Measurements from ENCODE around the gene CCR6. TPM values are rescaled to one million over a fixed set of nuclear protein-coding genes. Genes with fewer than 3 reads are reported as not detected.
A peak's percentile ranks its signal among the peaks of the same experiment; 100 is the strongest.

CCR6 gene
- polyA plus RNA-seq, 1 donor = 5.9 TPM

DNA sequence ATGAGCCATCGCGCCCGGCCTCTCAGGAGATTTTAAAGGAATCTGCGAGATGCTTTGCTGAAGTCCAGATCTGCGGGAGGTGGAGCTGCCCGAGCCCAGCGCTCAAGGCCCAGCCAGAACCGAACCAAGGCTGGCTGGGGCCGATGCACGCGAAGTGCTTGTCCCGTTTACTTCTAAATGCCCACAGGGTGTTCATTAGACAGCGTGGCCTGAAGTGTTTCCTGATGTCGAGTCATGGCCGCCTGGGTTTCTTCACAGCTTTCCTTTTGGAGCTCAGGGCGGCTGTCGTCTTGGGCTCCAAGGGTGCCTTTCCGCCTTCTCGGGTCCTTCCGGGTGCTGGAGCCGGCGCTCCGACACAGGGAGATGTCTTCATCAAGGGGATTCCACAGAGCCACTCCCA, 25.1 kb upstream of the CCR6 start:
- no peak for DNase-seq
- H3K27ac ChIP-seq (ENCODE audit: low read length) = no peak overlapping the region
- H3K4me1 ChIP-seq (ENCODE audit: control insufficient read depth, insufficient read depth, low read length) = peaks cover 2% of the 10 kb centered on the region
- peaks cover 9% of the 10 kb centered on the region for H3K9me3 ChIP-seq (ENCODE audit: control insufficient read depth, low read depth, low read length)
- H3K27me3 ChIP-seq (ENCODE audit: control insufficient read depth, insufficient read depth, low read length) = no peaks in the 10 kb centered on the region
- no peaks in the 10 kb centered on the region for H3K36me3 ChIP-seq (ENCODE audit: control insufficient read depth, insufficient read depth, low read length)
- H3K4me3 ChIP-seq (ENCODE audit: low read length) = no peak overlapping the region
- no CpG with 5 or more reads among the region's 23 CpGs for WGBS (ENCODE audit: insufficient coverage, low lambda C conversion rate)

DNA sequence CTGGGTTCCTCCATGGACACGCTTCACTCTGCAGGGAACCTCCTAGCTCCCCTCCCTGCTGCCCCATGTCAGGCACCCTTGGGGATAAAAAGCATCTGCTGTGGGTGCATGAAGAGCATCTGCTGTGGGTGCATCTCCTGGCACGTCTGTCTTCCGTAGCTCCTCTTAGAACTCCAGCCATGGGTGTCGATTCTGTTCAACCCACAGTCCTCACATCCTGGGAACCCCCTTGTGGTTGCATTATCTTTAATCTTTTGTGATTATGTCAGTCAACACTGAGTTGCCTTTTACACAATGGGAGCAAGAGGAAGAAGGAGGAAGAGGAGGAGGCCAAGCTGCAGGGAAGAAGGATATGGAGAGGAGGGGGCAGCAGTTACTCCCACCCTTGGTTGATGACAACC, 24.1 kb upstream of the CCR6 start:
- Histone ChIP-seq H3K27me3 (ENCODE audit: control insufficient read depth, insufficient read depth, low read length) (no peaks in the 10 kb centered on the region), H3K9me3 (ENCODE audit: control insufficient read depth, low read depth, low read length) (peaks cover 7% of the 10 kb centered on the region), H3K27ac (ENCODE audit: low read length) (no peak overlapping the region), H3K4me3 (ENCODE audit: low read length) (no peak overlapping the region), H3K4me1 (ENCODE audit: control insufficient read depth, insufficient read depth, low read length) (peaks cover 12% of the 10 kb centered on the region), H3K36me3 (ENCODE audit: control insufficient read depth, insufficient read depth, low read length) (no peaks in the 10 kb centered on the region)
- DNase-seq = no peak
- no CpG with 5 or more reads among the region's 4 CpGs for WGBS (ENCODE audit: insufficient coverage, low lambda C conversion rate)

DNA sequence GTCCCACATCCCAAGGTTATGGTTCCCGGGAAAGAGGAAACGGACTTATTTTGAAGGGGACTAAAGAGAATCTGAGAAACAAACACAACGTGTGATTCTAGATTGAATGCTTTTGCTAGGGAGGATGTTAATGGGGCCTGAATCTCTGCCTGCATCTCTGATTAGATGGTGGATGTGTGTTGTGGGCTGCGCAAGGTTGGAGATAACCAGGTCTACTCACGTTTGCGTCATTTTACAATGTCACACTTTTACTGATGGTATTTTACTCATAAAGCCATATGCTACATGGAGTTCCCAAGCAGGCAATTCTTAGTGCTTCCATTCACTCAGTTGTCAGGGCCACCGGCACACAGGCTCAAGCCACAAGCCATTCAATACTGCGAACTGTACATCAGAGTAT, 23.2 kb upstream of the CCR6 start:
- Histone ChIP-seq H3K36me3 (ENCODE audit: control insufficient read depth, insufficient read depth, low read length) (no peaks in the 10 kb centered on the region), H3K27ac (ENCODE audit: low read length) (no peak overlapping the region), H3K27me3 (ENCODE audit: control insufficient read depth, insufficient read depth, low read length) (no peaks in the 10 kb centered on the region), H3K4me1 (ENCODE audit: control insufficient read depth, insufficient read depth, low read length) (peaks cover 12% of the 10 kb centered on the region), H3K9me3 (ENCODE audit: control insufficient read depth, low read depth, low read length) (peaks cover 4% of the 10 kb centered on the region), H3K4me3 (ENCODE audit: low read length) (no peak overlapping the region)
- 100% methylated on average over 3 of the region's 8 CpGs for WGBS (ENCODE audit: insufficient coverage, low lambda C conversion rate)
- DNase-seq = no peak

DNA sequence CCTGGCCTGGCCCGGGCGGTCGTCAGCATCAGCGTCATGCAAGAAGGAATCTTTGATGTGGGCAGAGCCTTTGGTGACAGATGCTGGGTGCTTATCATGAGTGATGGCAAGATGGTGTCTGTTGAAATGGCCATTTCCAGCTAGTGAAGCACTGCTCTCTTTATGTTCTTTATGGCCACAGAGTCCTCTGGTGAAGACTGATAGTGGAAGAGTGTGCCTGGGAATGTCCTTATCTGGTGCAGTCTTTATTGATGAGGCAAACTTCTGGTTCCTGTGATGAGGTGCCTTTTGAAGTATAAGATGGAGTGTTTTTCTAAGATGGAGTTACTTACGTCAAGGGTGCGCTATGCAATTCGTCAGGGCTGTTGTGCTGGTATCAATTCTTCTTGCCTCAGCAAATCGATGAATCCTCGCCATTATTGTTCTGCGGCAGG, 22.6 kb upstream of the CCR6 start:
- H3K9me3 ChIP-seq (ENCODE audit: control insufficient read depth, low read depth, low read length) = peaks cover 4% of the 10 kb centered on the region
- H3K27me3 ChIP-seq (ENCODE audit: control insufficient read depth, insufficient read depth, low read length) = no peaks in the 10 kb centered on the region
- H3K27ac ChIP-seq (ENCODE audit: low read length) = no peak overlapping the region
- no CpG with 5 or more reads among the region's 10 CpGs for WGBS (ENCODE audit: insufficient coverage, low lambda C conversion rate)
- no peak for DNase-seq
- H3K4me3 ChIP-seq (ENCODE audit: low read length) = no peak overlapping the region
- peaks cover 12% of the 10 kb centered on the region for H3K4me1 ChIP-seq (ENCODE audit: control insufficient read depth, insufficient read depth, low read length)
- no peaks in the 10 kb centered on the region for H3K36me3 ChIP-seq (ENCODE audit: control insufficient read depth, insufficient read depth, low read length)

DNA sequence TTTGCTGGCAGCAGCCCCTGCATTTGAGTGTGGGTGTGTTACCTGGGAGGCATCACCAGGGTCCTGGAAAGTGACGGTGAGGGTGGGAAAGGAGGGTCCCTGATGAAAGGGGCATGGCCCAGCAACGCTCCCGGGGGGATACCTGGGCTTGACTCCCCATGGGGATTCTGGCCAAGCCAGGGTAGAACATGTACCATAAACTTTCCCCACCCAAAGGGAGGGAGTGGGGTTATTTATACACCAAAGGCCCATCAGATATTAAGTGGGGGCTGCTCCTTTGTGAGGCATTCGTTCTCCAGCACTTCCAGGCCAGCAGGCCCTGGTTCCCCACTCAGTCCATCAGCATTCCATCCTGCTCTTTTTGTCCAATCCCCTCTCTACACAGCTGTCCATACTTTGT, 20.6 kb upstream of the CCR6 start:
- Histone ChIP-seq H3K27ac (ENCODE audit: low read length) (no peak overlapping the region), H3K4me3 (ENCODE audit: low read length) (no peak overlapping the region), H3K9me3 (ENCODE audit: control insufficient read depth, low read depth, low read length) (peaks cover 4% of the 10 kb centered on the region), H3K36me3 (ENCODE audit: control insufficient read depth, insufficient read depth, low read length) (no peaks in the 10 kb centered on the region), H3K27me3 (ENCODE audit: control insufficient read depth, insufficient read depth, low read length) (no peaks in the 10 kb centered on the region), H3K4me1 (ENCODE audit: control insufficient read depth, insufficient read depth, low read length) (peaks cover 12% of the 10 kb centered on the region)
- WGBS (ENCODE audit: insufficient coverage, low lambda C conversion rate) = no CpG with 5 or more reads among the region's 4 CpGs
- no peak for DNase-seq

DNA sequence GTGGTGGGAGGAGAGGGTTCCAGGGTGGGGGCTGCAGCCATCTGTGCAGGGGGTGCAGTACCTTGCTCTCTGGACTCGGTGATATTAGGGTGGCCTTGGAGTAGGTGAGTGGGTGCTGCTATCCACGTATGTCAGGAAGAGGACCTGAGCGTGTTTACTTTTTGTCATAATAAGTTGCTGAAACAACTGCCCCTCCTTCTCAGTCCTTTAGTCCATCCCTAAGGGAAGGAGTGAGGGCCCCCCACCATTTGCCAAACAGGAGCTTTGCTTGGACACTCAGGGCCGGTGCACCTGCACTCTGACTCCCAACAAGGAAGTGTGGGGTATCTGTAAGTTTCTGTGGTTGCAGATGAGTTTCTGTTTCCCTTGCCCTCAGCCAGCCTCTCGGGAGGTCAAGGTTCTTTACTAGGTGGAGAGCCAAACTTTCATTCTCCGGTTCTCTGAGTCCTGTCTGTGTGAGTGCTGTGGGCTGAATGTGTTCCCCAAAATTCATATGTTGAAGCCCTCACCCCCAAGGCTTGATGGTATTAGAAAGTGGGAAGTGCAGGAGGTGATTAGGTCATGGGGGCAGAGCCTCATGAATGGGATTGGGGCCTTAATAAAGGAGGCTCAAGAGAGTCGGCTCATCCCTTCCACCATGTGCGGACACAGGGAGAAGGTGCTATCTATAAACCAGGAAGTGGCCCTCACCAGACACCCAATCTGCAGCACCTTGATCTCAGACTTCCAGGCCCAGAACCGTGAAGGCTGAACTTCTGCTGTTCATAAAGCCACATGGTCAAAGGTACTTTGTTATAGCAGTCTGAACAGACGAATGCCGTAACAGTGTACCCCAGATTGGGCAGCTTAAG, 19.6 kb upstream of the CCR6 start:
- Histone ChIP-seq H3K4me3 (ENCODE audit: low read length) (no peak overlapping the region), H3K36me3 (ENCODE audit: control insufficient read depth, insufficient read depth, low read length) (no peaks in the 10 kb centered on the region), H3K27ac (ENCODE audit: low read length) (peak overlapping the region; percentile 63), H3K9me3 (ENCODE audit: control insufficient read depth, low read depth, low read length) (no peaks in the 10 kb centered on the region), H3K27me3 (ENCODE audit: control insufficient read depth, insufficient read depth, low read length) (no peaks in the 10 kb centered on the region), H3K4me1 (ENCODE audit: control insufficient read depth, insufficient read depth, low read length) (peaks cover 12% of the 10 kb centered on the region)
- no CpG with 5 or more reads among the region's 11 CpGs for WGBS (ENCODE audit: insufficient coverage, low lambda C conversion rate)
- peak; percentile 55 to 82 for DNase-seq

DNA sequence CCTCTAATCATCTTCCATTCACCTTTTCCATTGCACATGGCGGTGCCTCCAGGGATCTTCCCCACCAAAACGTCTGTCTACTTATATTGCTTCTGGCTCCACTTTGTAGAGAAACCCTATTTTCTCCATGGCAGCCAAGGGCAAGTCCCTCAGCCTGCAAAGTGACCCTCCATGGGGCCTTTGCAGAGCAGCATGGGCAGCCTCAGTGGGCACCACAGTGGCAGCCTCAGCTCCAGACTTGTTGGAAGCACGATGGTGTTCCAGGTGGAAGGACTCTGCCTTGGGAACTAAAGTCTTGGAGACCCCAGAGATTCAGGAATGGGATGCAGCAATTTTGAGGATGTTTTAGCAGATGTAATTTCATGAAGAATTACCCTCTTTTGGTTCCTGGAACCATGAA, 18.5 kb upstream of the CCR6 start:
- 100% methylated on average over 2 of the region's 3 CpGs for WGBS (ENCODE audit: insufficient coverage, low lambda C conversion rate)
- Histone ChIP-seq H3K9me3 (ENCODE audit: control insufficient read depth, low read depth, low read length) (no peaks in the 10 kb centered on the region), H3K27me3 (ENCODE audit: control insufficient read depth, insufficient read depth, low read length) (no peaks in the 10 kb centered on the region), H3K4me3 (ENCODE audit: low read length) (no peak overlapping the region), H3K36me3 (ENCODE audit: control insufficient read depth, insufficient read depth, low read length) (no peaks in the 10 kb centered on the region), H3K27ac (ENCODE audit: low read length) (no peak overlapping the region), H3K4me1 (ENCODE audit: control insufficient read depth, insufficient read depth, low read length) (peaks cover 12% of the 10 kb centered on the region)
- DNase-seq = no peak

DNA sequence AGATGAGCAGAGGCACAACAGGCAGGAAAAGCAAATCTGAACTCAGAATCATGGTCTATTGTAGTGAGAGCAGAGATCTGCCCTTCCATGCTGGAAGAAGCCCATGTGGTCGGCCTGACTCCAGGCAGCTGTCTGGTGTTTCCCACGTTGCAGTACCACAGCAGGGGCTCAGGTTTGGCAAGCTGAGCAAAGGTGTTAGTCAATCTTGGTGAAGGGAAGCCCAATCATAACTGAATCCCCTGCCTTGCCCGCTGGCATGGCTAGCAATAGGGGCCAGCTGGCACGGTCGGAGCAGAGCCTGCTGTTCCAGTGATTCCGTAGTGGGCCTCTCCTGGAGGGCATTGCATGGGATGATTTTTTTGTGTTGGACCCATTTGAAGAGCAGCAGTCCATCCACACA, 17.8 kb upstream of the CCR6 start:
- no CpG with 5 or more reads among the region's 6 CpGs for WGBS (ENCODE audit: insufficient coverage, low lambda C conversion rate)
- no peak for DNase-seq

DNA sequence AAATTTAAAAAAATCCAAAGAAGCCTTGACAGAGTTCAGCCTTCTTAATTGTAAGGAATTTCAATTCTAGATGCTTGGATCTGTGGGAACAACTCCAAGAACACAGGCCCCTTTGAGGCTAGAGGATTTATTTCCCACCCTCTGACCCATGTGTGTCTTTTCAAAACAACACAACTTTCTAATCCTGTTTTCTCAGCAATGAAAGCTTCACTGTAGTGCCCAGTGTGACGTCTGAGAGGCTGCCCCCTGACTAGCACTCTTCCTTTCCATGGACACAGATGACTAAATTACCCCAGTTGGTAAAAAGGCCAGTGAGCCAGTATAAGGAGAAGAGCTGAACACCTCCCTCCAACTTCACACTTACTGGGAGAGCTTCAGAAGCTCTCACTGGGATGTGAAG, 16.5 kb upstream of the CCR6 start:
- H3K4me3 ChIP-seq (ENCODE audit: low read length) = no peak overlapping the region
- no CpG with 5 or more reads among the region's 1 CpG for WGBS (ENCODE audit: insufficient coverage, low lambda C conversion rate)
- H3K36me3 ChIP-seq (ENCODE audit: control insufficient read depth, insufficient read depth, low read length) = no peaks in the 10 kb centered on the region
- DNase-seq = no peak
- H3K4me1 ChIP-seq (ENCODE audit: control insufficient read depth, insufficient read depth, low read length) = peaks cover 12% of the 10 kb centered on the region
- H3K9me3 ChIP-seq (ENCODE audit: control insufficient read depth, low read depth, low read length) = no peaks in the 10 kb centered on the region
- H3K27ac ChIP-seq (ENCODE audit: low read length) = no peak overlapping the region
- H3K27me3 ChIP-seq (ENCODE audit: control insufficient read depth, insufficient read depth, low read length) = no peaks in the 10 kb centered on the region

More for the DNA sequence above, 17.8 kb upstream of the CCR6 start:
- H3K27ac ChIP-seq (ENCODE audit: low read length) = no peak overlapping the region
- H3K27me3 ChIP-seq (ENCODE audit: control insufficient read depth, insufficient read depth, low read length) = no peaks in the 10 kb centered on the region
- H3K4me3 ChIP-seq (ENCODE audit: low read length) = no peak overlapping the region
- H3K4me1 ChIP-seq (ENCODE audit: control insufficient read depth, insufficient read depth, low read length) = peaks cover 12% of the 10 kb centered on the region
- no peaks in the 10 kb centered on the region for H3K36me3 ChIP-seq (ENCODE audit: control insufficient read depth, insufficient read depth, low read length)
- H3K9me3 ChIP-seq (ENCODE audit: control insufficient read depth, low read depth, low read length) = no peaks in the 10 kb centered on the region

DNA sequence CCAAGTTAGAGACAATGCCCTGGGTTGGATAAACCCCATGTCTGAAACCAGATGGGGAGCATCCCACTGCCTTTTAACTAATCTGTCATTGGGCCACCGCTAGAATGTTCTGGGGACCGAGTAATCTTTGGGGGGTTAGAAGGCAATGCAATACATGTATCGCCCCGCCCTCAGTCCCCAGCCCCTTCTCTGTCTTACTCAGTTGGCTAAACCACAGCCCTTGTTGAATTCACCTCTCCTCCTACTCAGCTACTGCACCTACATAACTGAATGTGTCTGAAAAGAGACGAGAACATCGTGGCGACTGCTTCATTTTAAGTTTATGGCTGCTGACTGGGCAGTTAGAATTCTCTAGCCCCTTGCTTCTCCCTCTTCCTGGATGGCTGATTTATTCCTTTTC, 15.1 kb upstream of the CCR6 start:
- Histone ChIP-seq H3K36me3 (ENCODE audit: control insufficient read depth, insufficient read depth, low read length) (no peaks in the 10 kb centered on the region), H3K4me1 (ENCODE audit: control insufficient read depth, insufficient read depth, low read length) (peaks cover 11% of the 10 kb centered on the region), H3K9me3 (ENCODE audit: control insufficient read depth, low read depth, low read length) (no peaks in the 10 kb centered on the region), H3K4me3 (ENCODE audit: low read length) (no peak overlapping the region), H3K27me3 (ENCODE audit: control insufficient read depth, insufficient read depth, low read length) (no peaks in the 10 kb centered on the region), H3K27ac (ENCODE audit: low read length) (no peak overlapping the region)
- no CpG with 5 or more reads among the region's 7 CpGs for WGBS (ENCODE audit: insufficient coverage, low lambda C conversion rate)
- no peak for DNase-seq

DNA sequence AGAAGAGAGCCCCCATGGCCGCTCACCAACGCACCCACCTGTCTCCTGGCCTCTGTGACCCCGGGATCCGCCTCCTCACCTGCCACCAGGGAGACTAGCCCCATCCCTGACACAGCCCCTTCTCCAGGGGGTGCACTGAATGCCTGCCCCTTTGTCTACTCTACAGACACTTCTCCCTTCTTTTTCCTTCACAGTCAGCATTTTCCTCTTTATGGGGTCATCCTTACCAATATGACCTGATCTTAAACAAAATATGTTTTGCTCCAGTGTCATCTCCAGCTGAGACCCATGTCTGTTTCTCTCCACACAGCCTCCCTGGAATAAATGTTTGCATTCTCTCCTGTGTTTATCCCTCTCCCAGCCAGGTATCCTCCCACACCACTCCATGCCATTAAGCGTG, 14.6 kb upstream of the CCR6 start:
- WGBS (ENCODE audit: insufficient coverage, low lambda C conversion rate) = no CpG with 5 or more reads among the region's 5 CpGs
- Histone ChIP-seq H3K36me3 (ENCODE audit: control insufficient read depth, insufficient read depth, low read length) (no peaks in the 10 kb centered on the region), H3K27me3 (ENCODE audit: control insufficient read depth, insufficient read depth, low read length) (no peaks in the 10 kb centered on the region), H3K4me3 (ENCODE audit: low read length) (no peak overlapping the region), H3K27ac (ENCODE audit: low read length) (no peak overlapping the region), H3K4me1 (ENCODE audit: control insufficient read depth, insufficient read depth, low read length) (peaks cover 8% of the 10 kb centered on the region), H3K9me3 (ENCODE audit: control insufficient read depth, low read depth, low read length) (no peaks in the 10 kb centered on the region)
- no peak for DNase-seq
